HCT116 (cell line): ENCODE results near the gene NPIPB2.
"Not testable (repeated sequence)": the region's sequence is repeated elsewhere in the genome, so short reads cannot be mapped to it uniquely, and the experiment has no call there.

ENCODE experiments used
- ATF3 ChIP-seq: IDR thresholded peaks from 2 replicates; pipeline ENCODE4 v1.6.1; 2012
- CEBPB ChIP-seq: IDR thresholded peaks from 2 replicates; pipeline ENCODE4 v1.6.1; 2012; ENCODE audit warnings: low read depth
- CTCF ChIP-seq, 3 experiments: fragments of 200-600 bp in 1 of 3; sonication (generic) in 1 of 3; IDR thresholded peaks in 2 of 3; conservative IDR thresholded peaks in 1 of 3; 2 replicates each; pipeline ENCODE4 v1.5.1; 2012 to 2017; ENCODE audit warnings: low read depth in 2 of 3, low read length in 2 of 3, antibody characterized with exemption in 1 of 3, borderline replicate concordance in 1 of 3, control low read depth in 1 of 3, mild to moderate bottlenecking in 1 of 3, mixed read lengths in 1 of 3, mixed run types in 1 of 3, moderate library complexity in 1 of 3; ENCODE audit not compliant: insufficient read depth in 1 of 3
- EZH2 ChIP-seq: fragments of 200-600 bp; sonication (generic); IDR thresholded peaks from 2 replicates; pipeline ENCODE4 v1.6.1; 2017; ENCODE audit warnings: antibody characterized with exemption, mixed run types
- POLR2A ChIP-seq: IDR thresholded peaks from 2 replicates; pipeline ENCODE4 v1.7.0; 2011; ENCODE audit warnings: borderline replicate concordance; ENCODE audit not compliant: insufficient read depth, insufficient read length; ENCODE audit errors: extremely low read depth
- POLR2AphosphoS5 ChIP-seq: IDR thresholded peaks from 2 replicates; pipeline ENCODE4 v1.6.1; 2011; ENCODE audit warnings: mild to moderate bottlenecking, low read depth, low read length, moderate library complexity
- RAD21 ChIP-seq: IDR thresholded peaks from 2 replicates; pipeline ENCODE4 v1.6.1; 2012; ENCODE audit warnings: low read depth, mild to moderate bottlenecking
- REST ChIP-seq: IDR thresholded peaks from 2 replicates; pipeline ENCODE4 v1.6.1; 2012; ENCODE audit warnings: low read depth
- SP1 ChIP-seq: IDR thresholded peaks from 2 replicates; pipeline ENCODE4 v1.6.1; 2012; ENCODE audit warnings: low read depth

GRCh38 chr16:11962457-11962856 is 20.6 kb upstream of the NPIPB2 start:
- TF ChIP-seq REST; CTCF (IDR thresholded peaks at IDR 0.05 in 2 of 3, conservative IDR thresholded peaks at IDR 0.05 in 1 of 3; ENCODE audit: borderline replicate concordance in 1 of 3, insufficient read depth in 1 of 3, low read depth in 2 of 3, low read length in 2 of 3); POLR2A; POLR2AphosphoS5; CEBPB; ATF3; EZH2; SP1; RAD21: not testable (repeated sequence)
